ENCODE results near the gene DMRTC2. TPM values are rescaled to one million over a fixed set of nuclear protein-coding genes. Genes with fewer than 3 reads are reported as not detected.
"Not testable (repeated sequence)": the region's sequence is repeated elsewhere in the genome, so short reads cannot be mapped to it uniquely, and the experiment has no call there.

The DMRTC2 gene
- total and polyA plus RNA-seq, 5 donors from 2014 or later = not detected

- Histone ChIP-seq H3K4me1 (ENCODE audit: control insufficient read depth, insufficient read depth, low read length, poor library complexity, severe bottlenecking) (peaks cover 99% of the 10 kb centered on the region), H3K4me3 (ENCODE audit: low read depth, low read length) (peak overlapping the region; percentile 26), H3K36me3 (ENCODE audit: control insufficient read depth, insufficient read depth, low read length) (peaks cover 18% of the 10 kb centered on the region), H3K27ac (ENCODE audit: insufficient read depth, low read length, poor library complexity, severe bottlenecking) (peak overlapping the region; percentile 85), H3K9me3 (ENCODE audit: control insufficient read depth in 2 of 2, low read length in 2 of 2) (no peaks in the 10 kb centered on the region), H3K27me3 (ENCODE audit: control insufficient read depth, insufficient read depth, low read length) (no peaks in the 10 kb centered on the region)
- H3K4me3 Mint-ChIP-seq = peak overlapping the region; percentile 76 to 94 (median 80)
- H3K4me1 Mint-ChIP-seq = peaks cover 9 to 96% (median 50%) of the 10 kb centered on the region in 4 donors
- DNase-seq = peak; percentile 51 to 69 (median 60)
- ATAC-seq (ENCODE audit: low read depth in 2 of 2) = no peak
- peak overlapping the region; percentile 93 to 99 (median 98) for H3K27ac Mint-ChIP-seq
- H3K9me3 Mint-ChIP-seq = no peaks in the 10 kb centered on the region
- peaks cover 4% of the 10 kb centered on the region for H3K27me3 Mint-ChIP-seq
- peaks cover 10% of the 10 kb centered on the region for H3K36me3 Mint-ChIP-seq
These were observed 28.2 kb downstream of the DMRTC2 start for GRCh38 chr19:41872775-41873647.

DNA sequence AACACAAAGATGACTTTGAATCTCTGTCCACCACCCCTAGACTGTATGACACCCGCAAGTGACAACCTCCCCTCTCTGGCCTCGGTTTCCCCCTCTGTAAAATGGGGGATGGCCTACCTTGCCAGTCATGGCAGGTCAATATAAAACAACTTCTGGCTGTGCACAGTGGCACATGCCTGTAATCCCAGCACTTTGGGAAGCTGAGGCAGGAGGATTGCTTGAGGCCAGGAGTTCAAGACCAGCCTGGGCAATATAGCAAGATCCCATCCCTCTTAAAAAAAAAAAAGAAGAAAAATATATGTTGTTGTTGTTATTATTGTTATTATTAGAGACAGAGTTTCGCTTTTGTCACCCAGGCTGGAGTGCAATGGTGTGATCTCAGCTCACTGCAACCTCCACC lies 31.1 kb downstream of the DMRTC2 start:
- Mint-ChIP-seq H3K27ac (peak overlapping the region; percentile 99 to 100 (median 99)), H3K4me1 (peaks cover 9 to 99% (median 40%) of the 10 kb centered on the region in 4 donors), H3K4me3 (peak overlapping the region; percentile 82 to 92 (median 88))
- not testable (repeated sequence) for H3K27me3 ChIP-seq (ENCODE audit: control insufficient read depth, insufficient read depth, low read length); DNase-seq; H3K9me3 Mint-ChIP-seq; H3K36me3 ChIP-seq (ENCODE audit: control insufficient read depth, insufficient read depth, low read length); H3K9me3 ChIP-seq (ENCODE audit: control insufficient read depth in 2 of 2, low read length in 2 of 2); H3K27me3 Mint-ChIP-seq; H3K36me3 Mint-ChIP-seq; ATAC-seq (ENCODE audit: low read depth in 2 of 2)
- Histone ChIP-seq H3K4me1 (ENCODE audit: control insufficient read depth, insufficient read depth, low read length, poor library complexity, severe bottlenecking) (peaks cover 97% of the 10 kb centered on the region), H3K4me3 (ENCODE audit: low read depth, low read length) (peak overlapping the region; percentile 70), H3K27ac (ENCODE audit: insufficient read depth, low read length, poor library complexity, severe bottlenecking) (peak overlapping the region; percentile 93)

DNA sequence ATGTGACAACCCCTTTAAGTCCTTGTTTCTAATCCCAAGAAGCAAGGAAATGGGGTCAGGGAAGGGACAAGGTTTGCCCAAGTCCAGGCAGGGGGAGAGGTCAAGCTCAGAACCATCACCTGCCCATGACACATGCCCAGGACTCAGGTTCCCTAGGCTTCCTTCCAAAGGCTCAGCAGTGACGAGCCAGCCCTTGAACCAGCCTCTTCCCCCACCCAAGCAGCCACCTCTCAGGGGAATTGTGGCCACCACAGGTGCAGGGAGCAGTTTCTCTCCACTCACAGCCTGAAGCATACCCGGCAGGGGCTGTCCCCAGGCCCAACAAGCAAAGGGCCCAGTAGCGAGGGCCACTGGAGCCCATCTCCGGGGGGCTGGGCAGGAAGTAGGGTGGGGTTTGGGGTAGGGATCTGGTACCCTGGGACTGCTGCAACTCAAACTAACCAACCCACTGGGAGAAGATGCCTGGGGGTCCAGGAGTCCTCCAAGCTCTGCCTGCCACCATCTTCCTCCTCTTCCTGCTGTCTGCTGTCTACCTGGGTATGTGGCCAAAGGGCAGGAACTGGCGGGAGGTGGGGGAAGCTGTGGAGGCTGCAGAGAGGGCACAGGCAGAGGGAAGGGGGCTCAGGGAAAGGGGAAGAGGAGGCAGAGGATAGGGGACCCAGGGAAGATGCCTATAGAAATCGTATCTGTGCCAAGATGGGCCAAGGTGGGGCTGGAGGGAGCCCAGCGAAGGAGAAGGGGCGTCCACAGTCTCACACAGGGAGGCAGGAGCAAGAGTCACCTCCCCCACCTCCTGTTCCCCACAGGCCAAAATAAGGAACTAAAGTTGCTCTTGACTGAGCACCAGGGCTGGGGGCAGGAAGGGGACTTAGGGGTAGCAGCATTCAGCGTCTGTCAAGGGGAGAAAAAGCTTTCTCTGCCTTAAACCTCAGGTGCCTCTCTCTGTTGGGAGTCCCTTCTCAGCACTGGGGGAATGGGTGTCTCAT lies 32.3 kb downstream of the DMRTC2 start, which contains the start of gene CD79A:
Gene CD79A (plus strand): TSS at position 433 of the 986 bp plus-strand sequence. CDS start 26 bp downstream, at position 459.
- H3K4me1 Mint-ChIP-seq = peaks cover 9 to 96% (median 32%) of the 10 kb centered on the region in 4 donors

DNA sequence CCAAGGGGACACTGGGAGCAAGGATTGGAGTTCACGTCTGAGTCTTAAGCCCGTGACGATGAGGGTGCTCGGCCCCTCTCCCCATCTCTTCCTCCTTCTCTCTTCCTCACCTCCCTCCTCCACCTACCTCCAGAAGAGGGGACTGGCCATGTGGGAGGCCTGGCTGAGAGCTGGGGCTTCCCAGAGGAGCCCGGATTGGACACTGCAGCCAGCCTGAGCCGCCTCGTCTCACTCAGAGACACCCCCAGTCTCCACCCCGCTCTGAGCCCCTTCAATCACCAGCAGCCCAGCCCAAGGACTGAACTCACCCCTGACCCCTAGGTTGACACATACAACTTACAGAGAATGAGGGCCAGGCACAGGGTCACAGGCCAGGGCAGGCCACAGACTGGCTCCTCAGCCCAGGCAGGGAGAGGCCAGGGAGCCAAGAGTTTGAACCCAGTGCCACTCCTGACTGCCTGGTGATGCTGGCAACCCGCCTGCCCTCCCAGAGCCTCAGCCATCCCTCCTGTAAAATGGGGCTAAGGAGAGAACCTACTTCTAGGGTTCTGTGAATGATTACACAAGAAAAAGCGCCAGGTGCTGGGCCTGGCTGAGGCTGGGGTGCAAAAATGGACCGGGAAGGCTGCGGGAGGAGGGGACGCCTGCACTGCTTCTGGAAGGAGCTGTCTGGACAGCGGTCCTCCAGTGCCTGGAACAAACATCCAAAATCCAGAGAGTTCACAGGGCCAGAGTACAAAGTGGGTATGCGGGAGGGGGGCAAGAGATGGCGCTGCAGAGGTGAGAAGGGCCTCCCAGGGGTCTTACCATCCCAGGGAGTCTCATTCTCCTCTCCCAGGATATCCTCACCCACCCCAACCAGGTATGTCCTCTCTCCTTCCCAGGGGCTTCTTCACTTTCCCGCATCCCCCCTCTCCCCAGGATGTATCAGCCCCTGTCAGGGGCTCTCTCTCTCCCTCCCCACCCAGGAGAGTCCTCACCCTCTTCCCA lies 33.4 kb downstream of the DMRTC2 start:
- Histone ChIP-seq H3K4me1 (ENCODE audit: control insufficient read depth, insufficient read depth, low read length, poor library complexity, severe bottlenecking) (peaks cover 87% of the 10 kb centered on the region), H3K27me3 (ENCODE audit: control insufficient read depth, insufficient read depth, low read length) (no peaks in the 10 kb centered on the region), H3K36me3 (ENCODE audit: control insufficient read depth, insufficient read depth, low read length) (no peaks in the 10 kb centered on the region), H3K9me3 (ENCODE audit: control insufficient read depth in 2 of 2, low read length in 2 of 2) (no peaks in the 10 kb centered on the region), H3K4me3 (ENCODE audit: low read depth, low read length) (peak overlapping the region; percentile 47), H3K27ac (ENCODE audit: insufficient read depth, low read length, poor library complexity, severe bottlenecking) (peak overlapping the region; percentile 93)
- DNase-seq (no peak), ATAC-seq (ENCODE audit: low read depth in 2 of 2) (no peak)
- Mint-ChIP-seq H3K9me3 (peaks cover 0 to 2% (median 0%) of the 10 kb centered on the region in 7 donors), H3K36me3 (peaks cover 4% of the 10 kb centered on the region), H3K4me1 (peaks cover 6 to 91% (median 32%) of the 10 kb centered on the region in 4 donors), H3K27me3 (peaks cover 4% of the 10 kb centered on the region), H3K4me3 (peak overlapping the region in 3 of 4 donors; percentile 74 to 92 (median 77)), H3K27ac (peak overlapping the region; percentile 99 to 100 (median 99))

More for the DNA sequence above, 32.3 kb downstream of the DMRTC2 start, which contains the start of gene CD79A:
- Histone ChIP-seq H3K36me3 (ENCODE audit: control insufficient read depth, insufficient read depth, low read length) (no peaks in the 10 kb centered on the region), H3K9me3 (ENCODE audit: control insufficient read depth in 2 of 2, low read length in 2 of 2) (no peaks in the 10 kb centered on the region), H3K4me3 (ENCODE audit: low read depth, low read length) (peak within 1 kb of the TSS; percentile 70), H3K27ac (ENCODE audit: insufficient read depth, low read length, poor library complexity, severe bottlenecking) (peak within 1 kb of the TSS; percentile 93), H3K4me1 (ENCODE audit: control insufficient read depth, insufficient read depth, low read length, poor library complexity, severe bottlenecking) (peaks cover 94% of the 10 kb centered on the region), H3K27me3 (ENCODE audit: control insufficient read depth, insufficient read depth, low read length) (no peaks in the 10 kb centered on the region)
- Mint-ChIP-seq H3K36me3 (no peaks in the 10 kb centered on the region), H3K9me3 (no peaks in the 10 kb centered on the region), H3K4me3 (peak within 1 kb of the TSS; percentile 77 to 92 (median 84)), H3K27ac (peak within 1 kb of the TSS; percentile 99 to 100 (median 99)), H3K27me3 (peaks cover 4% of the 10 kb centered on the region)
- ATAC-seq (ENCODE audit: low read depth in 2 of 2) (no peak), DNase-seq (peak in 1 of 3 donors; percentile 60)

- Histone ChIP-seq H3K27me3 (ENCODE audit: control insufficient read depth, insufficient read depth, low read length) (no peaks in the 10 kb centered on the region), H3K27ac (ENCODE audit: insufficient read depth, low read length, poor library complexity, severe bottlenecking) (peak overlapping the region; percentile 93), H3K4me1 (ENCODE audit: control insufficient read depth, insufficient read depth, low read length, poor library complexity, severe bottlenecking) (peaks cover 79% of the 10 kb centered on the region), H3K36me3 (ENCODE audit: control insufficient read depth, insufficient read depth, low read length) (no peaks in the 10 kb centered on the region), H3K4me3 (ENCODE audit: low read depth, low read length) (no peak overlapping the region), H3K9me3 (ENCODE audit: control insufficient read depth in 2 of 2, low read length in 2 of 2) (no peaks in the 10 kb centered on the region)
- DNase-seq (no peak), ATAC-seq (ENCODE audit: low read depth in 2 of 2) (no peak)
- Mint-ChIP-seq H3K27me3 (peaks cover 4% of the 10 kb centered on the region), H3K4me3 (no peak overlapping the region), H3K4me1 (peaks cover 4 to 82% (median 31%) of the 10 kb centered on the region in 4 donors), H3K9me3 (peaks cover 0 to 2% (median 0%) of the 10 kb centered on the region in 7 donors), H3K36me3 (peaks cover 10% of the 10 kb centered on the region), H3K27ac (peak overlapping the region; percentile 88 to 99 (median 95))
These were observed 34.2 kb downstream of the DMRTC2 start for GRCh38 chr19:41879080-41879479.

DNA sequence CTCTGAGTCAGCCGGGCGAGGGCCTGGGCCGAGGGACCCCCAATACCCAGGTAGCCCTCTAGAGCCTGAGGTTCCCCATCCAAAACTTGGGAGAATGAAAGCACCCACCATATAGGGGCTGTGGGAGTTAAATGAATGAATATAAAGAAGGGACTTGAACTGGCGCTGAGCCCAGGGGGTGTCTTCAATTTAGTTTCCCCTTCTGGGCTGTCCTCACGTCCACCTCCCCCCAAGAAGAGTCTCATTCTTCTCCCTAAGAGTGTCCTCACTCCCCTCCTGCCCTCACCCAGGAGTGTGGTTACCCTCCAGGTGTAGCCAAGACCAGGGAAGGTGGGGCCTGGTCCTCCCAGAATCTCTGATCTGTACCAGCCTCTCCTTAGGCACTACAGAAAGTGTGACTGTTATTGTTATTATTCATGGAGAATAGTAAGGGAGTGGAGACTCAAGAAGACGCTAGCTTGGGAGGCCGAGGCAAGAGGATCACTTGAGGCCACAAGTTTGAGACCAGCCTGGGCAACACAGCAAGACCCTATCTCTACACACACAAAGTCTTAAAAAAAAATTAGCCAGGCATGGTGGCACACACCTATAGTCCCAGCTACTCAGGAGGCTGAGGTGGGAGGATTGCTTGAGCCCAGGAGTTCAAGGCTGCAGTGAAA lies 35.0 kb downstream of the DMRTC2 start:
- Mint-ChIP-seq H3K27ac (peak overlapping the region; percentile 88 to 99 (median 95)), H3K27me3 (peaks cover 4% of the 10 kb centered on the region), H3K9me3 (peaks cover 0 to 2% (median 0%) of the 10 kb centered on the region in 7 donors), H3K4me3 (peak overlapping the region in 3 of 4 donors; percentile 62 to 83 (median 62)), H3K4me1 (peaks cover 4 to 76% (median 29%) of the 10 kb centered on the region in 4 donors), H3K36me3 (peaks cover 11% of the 10 kb centered on the region)
- H3K27ac ChIP-seq (ENCODE audit: insufficient read depth, low read length, poor library complexity, severe bottlenecking) = peak overlapping the region; percentile 57
- no peaks in the 10 kb centered on the region for H3K27me3 ChIP-seq (ENCODE audit: control insufficient read depth, insufficient read depth, low read length)
- H3K4me1 ChIP-seq (ENCODE audit: control insufficient read depth, insufficient read depth, low read length, poor library complexity, severe bottlenecking) = peaks cover 73% of the 10 kb centered on the region
- no peak overlapping the region for H3K4me3 ChIP-seq (ENCODE audit: low read depth, low read length)
- H3K36me3 ChIP-seq (ENCODE audit: control insufficient read depth, insufficient read depth, low read length) = no peaks in the 10 kb centered on the region
- ATAC-seq (ENCODE audit: low read depth in 2 of 2) = no peak
- H3K9me3 ChIP-seq (ENCODE audit: control insufficient read depth in 2 of 2, low read length in 2 of 2) = no peaks in the 10 kb centered on the region
- no peak for DNase-seq
